Mammary epithelial cell (primary cell): Measurements from ENCODE around the gene ATP6V1G1.

Source experiments
- EZH2 ChIP-seq: IDR thresholded peaks from 2 replicates; pipeline ENCODE4 v1.6.1; 2012; ENCODE audit warnings: low read length, inconsistent platforms, borderline replicate concordance
- TF ChIP-seq, protein P1 (sequence below), 2 donors: IDR thresholded peaks in 1 of 2; conservative IDR thresholded peaks in 1 of 2; 2 replicates each; pipeline ENCODE4 v1.5.1; 2011 to 2012; ENCODE audit warnings: inconsistent platforms in 2 of 2, low read length in 2 of 2, mild to moderate bottlenecking in 2 of 2, control low read depth in 1 of 2, low read depth in 1 of 2; ENCODE audit not compliant: insufficient read depth in 1 of 2; ENCODE audit errors: extremely low read depth in 1 of 2

- TF ChIP-seq, protein P1, sequence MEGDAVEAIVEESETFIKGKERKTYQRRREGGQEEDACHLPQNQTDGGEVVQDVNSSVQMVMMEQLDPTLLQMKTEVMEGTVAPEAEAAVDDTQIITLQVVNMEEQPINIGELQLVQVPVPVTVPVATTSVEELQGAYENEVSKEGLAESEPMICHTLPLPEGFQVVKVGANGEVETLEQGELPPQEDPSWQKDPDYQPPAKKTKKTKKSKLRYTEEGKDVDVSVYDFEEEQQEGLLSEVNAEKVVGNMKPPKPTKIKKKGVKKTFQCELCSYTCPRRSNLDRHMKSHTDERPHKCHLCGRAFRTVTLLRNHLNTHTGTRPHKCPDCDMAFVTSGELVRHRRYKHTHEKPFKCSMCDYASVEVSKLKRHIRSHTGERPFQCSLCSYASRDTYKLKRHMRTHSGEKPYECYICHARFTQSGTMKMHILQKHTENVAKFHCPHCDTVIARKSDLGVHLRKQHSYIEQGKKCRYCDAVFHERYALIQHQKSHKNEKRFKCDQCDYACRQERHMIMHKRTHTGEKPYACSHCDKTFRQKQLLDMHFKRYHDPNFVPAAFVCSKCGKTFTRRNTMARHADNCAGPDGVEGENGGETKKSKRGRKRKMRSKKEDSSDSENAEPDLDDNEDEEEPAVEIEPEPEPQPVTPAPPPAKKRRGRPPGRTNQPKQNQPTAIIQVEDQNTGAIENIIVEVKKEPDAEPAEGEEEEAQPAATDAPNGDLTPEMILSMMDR (conservative IDR thresholded peaks at IDR 0.05 in 1 of 2, IDR thresholded peaks at IDR 0.05 in 1 of 2; ENCODE audit: extremely low read depth in 1 of 2, insufficient read depth in 1 of 2, low read depth in 1 of 2, low read length in 2 of 2): no peak
- TF ChIP-seq EZH2: no peak
Measured at GRCh38 chr9:114560956-114561355, 26.6 kb upstream of the ATP6V1G1 start.
